ENCODE measurements around the gene C1orf122.

Gene C1orf122

DNA sequence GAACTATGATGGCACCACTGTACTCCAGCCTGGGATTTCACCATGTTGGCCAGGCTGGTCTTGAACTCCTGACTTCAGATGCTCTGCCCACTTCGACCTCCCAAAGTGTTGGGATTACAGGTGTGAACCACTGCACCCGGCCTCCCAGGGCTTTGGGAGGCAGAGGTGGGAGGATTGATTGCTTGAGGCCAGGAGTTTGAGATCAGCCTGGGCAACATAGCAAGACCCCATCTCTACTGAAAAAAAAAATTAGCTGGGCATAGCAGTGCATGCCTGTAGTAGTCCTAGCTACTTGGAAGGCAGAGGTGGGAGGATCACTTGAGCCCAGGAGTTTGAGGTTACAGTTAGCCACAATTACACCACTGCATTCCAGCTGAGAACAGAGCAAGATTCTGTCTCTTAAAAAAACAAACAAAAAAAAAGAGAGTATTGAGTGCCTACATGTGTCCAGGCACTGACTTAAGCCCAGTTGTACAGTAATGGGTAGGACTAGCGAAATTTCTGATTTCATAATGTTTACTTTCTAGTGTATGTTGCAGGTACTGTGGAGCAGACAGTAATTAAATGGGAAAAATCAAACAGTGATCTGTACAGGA is 9.7 kb upstream of the C1orf122 start:
- DNase-seq (ENCODE audit: low spot score): no peak

DNA sequence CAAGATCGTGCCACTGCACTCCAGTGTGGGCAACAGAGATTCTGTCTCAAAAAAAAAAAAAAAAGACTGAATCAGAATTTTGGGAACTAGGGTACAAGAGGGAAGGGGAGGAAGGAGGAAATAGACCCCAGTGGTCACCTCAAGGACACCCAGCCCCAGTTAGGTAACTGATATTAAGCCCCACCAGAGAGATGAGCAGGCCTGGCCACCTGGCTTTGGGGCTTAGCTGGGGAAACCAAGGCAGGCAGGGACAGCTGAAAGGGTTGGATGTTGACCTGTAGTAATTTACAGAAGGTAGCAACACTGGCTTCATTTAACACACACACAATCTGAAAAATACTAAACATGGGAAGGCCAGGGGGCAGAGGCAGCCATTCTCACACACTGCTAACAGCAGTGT is 5.2 kb upstream of the C1orf122 start:
- DNase-seq (ENCODE audit: low spot score): no peak

DNA sequence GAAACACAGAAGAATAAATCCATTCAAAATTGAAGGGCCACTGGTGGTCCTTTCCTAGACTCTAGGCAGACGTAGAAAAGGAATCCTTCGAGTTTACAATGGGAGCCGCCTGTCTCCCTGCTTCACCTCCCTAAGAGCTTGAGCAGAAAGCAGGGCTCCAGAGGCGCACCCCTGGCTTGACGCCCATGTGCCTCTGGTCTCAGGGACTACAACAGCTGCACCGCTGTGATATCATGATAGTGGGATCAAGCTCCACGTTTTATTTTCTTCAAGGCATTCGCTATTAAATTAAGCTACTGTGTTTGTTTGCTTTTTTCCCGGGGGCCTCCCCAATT is 403 bp upstream of the C1orf122 start:
- no peak for DNase-seq (ENCODE audit: low spot score)

DNA sequence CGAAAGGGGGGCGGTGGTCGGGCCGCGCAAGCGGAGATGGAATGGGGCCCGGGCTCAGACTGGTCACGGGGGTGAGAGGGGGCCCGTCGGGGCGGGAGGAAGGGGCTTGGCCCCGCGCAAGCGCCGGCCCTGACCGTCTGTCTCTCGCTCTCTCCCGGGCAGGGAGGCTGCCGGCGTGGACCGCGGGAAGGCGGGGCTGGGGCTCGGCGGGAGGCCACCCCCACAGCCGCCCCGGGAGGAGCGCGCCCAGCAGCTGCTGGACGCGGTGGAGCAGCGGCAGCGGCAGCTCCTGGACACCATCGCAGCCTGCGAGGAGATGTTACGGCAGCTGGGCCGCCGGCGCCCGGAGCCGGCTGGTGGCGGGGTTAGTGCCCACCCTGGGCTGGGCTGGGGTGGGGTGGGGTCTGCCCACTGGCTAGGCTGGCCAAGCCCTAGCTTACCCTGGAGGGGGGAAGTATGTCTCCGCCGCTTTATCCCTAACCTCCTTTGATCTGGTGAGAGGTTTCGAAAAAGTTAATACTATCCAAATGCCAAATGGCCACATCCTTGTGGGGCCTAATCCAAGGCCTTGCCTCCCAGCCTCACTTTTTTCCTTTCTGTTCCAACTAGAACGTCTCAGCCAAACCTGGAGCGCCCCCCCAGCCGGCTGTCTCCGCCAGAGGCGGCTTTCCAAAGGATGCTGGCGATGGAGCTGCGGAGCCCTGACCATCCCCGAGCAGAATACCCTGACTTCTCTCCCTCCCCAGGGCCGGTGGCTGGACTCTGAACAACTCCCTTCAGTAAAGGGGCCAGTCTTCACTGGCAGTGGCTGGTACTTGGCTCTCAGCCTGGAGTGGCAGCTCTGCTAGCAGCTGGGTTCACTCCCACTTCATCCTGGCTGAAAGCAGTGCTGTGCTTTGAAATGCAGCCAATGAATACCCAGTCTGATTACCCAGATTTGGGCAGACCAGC is 1.1 kb downstream of the C1orf122 start:
- peak; percentile 96 for DNase-seq (ENCODE audit: low spot score)

DNA sequence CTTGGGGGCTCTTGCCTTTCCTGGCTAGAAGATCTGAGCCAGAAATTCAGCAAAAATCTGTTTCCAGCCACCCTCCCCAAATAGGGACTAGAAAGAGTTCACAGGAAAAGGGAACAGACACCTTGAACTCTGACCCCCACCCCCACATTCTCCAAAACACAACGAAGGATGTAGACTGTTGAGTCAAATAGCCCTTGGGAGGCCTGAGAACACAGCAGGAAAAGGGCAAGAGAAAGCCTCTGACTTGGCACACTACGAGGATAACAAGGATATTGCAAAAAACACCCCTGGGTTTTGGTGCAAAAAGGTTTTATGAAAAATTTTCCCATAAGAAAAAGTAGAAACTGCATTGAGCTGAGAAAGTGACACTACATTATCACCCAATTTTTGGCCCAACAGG is 2.4 kb downstream of the C1orf122 start:
- DNase-seq (ENCODE audit: low spot score): no peak

DNA sequence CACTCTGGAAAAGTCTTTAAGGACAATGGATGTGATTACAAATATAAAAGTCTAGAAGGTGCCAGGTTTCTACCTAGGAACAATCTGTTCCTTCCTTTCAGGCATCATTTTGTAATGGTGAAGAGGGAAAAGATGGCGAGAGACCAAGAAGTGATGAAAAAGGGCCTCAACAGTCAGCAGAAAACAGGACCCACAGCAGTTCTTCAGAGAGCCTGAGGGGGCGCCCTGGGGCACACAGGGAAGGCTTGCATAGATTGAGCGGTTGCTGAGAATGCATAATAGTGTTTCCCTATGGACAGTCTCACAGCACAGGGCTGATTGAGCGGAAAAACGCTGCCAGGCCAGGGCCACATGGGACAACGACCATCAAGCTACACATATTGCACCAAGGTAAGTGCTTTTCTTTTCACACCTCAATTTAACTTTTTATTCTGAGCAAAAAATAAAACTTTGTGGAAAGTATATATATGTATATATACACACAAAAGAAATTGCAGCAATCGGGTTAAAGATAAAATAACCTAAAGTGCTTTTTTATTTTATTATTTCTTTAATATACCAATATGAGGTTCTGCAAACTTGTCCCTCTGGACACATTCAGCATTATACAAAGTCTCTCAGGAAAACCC is 3.6 kb downstream of the C1orf122 start:
- DNase-seq (ENCODE audit: low spot score): peak; percentile 86

DNA sequence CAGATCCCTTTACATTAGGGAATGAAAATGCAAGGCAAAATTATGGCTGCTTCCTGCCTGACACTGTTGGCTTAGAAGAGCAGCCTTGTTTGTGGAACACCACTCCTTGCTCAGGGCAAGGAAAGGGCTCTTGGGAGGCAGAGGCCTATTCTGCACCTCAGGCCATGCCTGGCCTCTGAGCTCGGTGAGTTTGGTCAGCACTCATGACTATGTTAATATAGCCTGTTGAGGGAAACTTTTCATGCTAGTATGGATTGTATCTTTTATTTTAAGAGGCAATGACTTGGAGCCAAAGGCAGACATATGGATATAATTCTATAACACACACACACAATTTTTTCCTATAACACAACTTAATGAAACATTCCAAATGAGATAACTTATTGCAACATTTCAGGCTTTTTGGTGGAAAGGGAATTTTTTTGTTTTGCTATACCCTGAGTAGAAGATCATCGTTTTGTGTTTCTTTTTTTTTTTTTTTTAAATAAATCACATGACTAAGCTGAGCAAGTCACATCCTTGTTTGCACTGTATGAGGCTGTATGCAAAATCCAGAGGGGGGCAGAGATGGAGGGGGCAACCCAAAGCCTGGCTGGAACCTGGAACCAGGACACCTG is 6.0 kb downstream of the C1orf122 start:
- no peak for DNase-seq (ENCODE audit: low spot score)

DNA sequence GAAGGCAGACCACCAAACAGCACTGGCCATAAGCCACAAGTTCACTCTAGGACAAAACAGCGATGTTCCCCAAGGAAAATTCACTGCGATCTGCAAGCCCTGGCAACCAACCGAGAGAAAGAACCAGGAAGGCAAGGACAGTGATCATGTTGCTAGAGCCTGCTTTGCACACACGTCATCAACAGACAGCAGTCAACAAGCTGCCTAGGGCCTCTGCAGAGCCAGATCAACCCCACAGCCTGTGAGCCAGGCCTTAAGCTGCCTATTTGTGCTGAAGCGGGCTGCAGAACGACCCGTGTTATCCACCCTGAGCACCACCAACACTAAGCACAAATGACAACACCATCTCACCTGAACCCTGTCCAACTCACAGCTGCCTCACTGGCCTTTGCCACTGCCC is 6.7 kb downstream of the C1orf122 start:
- DNase-seq (ENCODE audit: low spot score): peak; percentile 74

DNA sequence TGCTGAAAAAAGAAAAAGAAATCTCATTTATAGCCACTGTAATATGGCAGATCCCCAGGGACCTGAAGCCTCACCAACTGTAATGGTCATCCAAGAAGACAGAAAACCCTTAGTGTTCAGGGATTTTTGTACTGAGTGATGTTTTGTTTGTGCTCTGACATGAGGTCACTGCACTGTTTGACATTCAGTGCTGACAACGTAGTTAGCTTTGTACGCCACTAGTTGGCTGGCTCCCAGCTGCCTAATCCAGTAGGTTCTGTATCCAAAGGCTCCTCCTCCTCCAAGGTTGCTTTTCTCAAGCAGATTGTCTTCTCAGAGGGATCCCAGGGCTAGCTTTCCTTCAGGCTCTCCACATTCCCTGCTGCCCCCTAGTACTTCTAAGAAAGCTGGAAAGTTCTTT is 9.9 kb downstream of the C1orf122 start:
- DNase-seq (ENCODE audit: low spot score): peak; percentile 87

DNA sequence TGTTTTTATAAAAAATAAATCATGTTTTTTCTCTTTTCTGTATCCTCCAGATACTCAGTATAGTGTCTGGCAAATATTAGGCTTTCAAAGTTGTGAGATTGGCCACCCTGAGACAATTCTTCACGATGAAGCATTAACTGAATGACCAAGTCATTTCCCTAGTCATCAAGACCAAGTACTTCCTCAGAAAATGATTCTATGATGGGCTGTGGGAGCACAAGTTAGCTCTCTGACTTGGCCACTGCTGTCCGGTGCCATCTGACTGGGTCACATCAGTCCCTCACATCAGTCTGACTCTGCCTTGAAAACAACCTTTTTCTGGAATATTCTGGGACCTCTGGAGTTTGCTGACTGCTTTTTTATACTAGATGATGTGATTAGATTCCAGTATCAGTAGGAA is 13.9 kb downstream of the C1orf122 start:
- DNase-seq (ENCODE audit: low spot score): no peak

DNA sequence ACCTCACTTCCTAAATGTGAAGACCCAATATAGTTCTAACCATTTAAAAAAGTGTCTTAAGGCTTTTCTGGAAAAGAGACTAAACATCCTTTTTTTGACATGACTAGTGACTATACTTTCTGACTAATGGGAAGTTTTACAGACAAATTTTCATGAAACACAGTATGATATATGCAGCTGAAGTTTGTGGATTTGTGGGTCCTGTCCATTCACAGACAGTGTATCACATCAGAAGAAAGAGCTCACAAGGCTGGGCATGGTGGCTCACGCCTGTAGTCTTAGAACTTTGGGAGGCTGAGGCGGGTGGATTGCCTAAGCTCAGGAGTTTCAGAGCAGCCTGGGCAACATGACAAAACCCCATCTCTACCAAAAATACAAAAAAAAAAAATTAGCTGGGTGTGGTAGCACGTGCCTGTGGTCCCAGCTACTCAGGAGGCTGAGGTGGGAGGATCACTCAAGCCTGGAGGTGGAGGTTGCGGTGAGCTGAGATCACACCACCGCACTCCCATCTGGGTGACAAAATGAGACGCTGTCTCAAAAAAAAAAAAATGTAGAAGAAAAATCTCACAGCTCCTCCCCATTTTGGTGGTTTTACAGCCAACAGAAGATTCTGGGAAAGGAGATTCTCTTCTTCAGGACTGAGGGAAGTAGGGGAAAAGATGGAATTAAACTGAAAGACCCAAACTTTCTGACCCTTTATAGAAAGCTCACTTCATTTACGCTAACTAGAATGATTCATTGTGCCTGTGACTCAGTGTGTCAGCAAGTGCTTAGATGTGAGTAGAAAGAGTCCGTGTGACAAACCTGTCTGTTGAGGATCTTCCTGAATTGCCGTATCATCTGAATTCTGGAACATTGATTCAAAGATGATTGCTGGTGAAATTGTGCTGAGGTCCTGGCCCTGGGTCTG is 15.6 kb downstream of the C1orf122 start:
- DNase-seq (ENCODE audit: low spot score): no peak

DNA sequence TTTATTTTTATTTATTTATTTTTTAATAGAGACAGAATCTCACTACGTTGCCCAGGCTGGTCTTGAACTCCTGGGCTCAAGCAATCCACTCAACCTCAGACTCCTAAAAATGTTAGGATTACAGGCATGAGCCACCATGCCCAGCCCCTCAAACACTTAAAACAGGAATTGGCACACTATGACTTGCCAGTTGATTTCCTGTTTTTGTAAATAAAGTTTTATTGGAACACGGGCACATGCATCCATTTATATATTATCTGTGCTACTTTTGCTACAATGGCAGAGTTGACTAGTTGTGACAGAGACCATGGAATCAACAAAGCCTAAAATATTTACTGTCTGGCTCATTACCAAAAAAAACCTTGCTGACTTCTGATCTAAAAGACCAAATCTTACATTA is 16.4 kb downstream of the C1orf122 start:
- no peak for DNase-seq (ENCODE audit: low spot score)

DNA sequence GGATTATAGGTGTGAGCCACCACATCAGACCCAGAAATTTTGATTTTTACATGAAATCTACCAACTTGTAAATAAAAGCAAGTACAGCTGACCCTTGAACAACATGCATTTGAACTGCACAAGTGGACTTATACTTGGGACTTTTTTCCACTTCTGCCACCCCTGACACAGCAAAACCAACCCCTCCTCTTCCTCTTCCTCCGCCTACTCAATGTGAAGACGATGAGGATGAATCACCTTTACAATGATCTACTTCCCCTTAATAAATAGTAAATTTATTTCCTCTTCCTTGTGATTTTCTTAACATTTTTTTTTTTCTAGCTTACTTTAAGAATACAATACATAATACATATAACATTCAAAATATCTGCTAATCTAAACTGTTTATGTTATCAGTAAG is 17.9 kb downstream of the C1orf122 start:
- no peak for DNase-seq (ENCODE audit: low spot score)

DNA sequence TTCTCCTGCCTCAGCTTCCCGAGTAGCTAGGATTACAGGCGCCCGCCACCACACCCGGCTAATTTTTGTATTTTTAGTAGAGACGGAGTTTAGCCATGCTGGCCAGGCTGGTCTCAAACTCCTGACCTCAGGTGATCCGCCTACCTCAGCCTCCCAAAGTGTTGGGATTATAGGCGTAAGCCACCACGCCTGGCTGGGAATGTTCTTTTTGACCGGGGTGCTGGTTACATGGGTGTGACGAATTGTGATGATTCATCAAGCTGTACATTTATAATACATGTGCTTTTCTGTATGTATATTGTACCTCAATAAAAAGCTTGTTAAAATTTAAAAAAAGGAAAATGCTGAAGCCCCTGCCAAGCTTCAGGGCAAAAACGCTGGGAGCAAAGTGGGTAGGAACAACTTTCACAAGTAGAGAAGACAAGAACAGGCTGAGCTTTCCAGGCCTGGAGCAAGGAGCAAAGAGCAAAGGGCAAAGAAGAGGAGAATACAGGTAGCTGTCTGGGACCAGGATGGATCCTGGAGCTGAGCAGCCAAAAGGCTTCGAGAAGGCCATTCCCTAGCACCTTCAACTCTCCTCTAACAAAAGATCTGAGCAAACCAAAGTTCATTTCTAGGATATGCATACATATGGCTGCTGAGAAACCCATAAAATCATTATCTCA is 21.0 kb downstream of the C1orf122 start:
- DNase-seq (ENCODE audit: low spot score): no peak

DNA sequence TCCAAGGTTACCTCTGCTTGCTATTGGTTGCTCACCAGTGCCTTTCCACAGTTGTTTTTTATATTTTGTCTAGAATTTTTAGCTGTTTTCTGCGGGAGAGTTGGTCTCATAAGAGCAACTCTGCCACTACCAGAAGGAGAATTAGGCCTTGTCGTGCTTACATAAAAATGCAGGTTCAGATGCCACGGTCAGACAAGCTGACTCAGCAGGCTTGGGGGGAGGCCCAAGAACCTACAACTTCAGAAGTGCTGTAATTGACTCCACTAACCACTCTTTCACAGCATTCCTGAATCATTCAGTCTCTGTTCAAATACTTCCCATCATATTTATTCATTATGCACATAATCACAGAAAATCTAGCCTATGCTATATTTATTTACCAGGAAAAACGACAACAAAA is 23.5 kb downstream of the C1orf122 start:
- no peak for DNase-seq (ENCODE audit: low spot score)

DNA sequence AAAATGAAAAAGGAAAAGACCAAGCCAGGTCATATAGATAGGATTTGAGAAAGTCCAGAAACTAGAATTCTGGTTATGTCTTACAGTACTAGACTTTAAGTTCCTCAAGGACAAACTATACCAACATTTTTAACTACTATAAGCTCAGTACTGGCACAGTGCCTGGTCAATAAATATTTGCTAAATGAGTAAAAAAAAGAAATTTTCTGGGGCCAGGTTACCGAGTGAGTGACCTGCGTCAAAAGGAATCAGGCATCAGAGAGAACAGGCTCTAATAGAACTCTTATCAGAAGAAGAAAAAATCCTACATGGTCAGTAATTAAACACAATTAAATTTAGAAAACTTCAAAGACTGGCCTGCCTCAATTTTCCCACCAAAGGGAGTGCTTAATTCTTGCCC is 24.2 kb downstream of the C1orf122 start:
- no peak for DNase-seq (ENCODE audit: low spot score)

DNA sequence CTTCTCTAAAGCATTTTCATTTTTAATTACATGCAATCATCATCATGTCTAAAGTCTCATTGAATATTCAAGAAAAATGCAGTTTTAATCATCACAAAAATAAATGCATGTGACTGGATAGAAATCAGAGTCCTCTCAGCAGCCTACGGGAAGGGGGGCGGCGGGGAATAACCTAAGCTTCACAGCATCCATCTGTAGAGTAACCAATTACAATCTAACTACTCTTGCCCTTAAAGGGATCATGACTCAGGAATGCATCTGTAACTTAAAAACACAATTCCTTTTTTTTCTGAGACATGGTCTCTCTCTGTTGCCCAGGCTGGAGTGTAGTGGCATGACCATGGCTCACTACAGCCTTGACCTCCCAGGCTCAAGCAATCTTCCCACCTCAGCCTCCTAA is 29.2 kb downstream of the C1orf122 start:
- no peak for DNase-seq (ENCODE audit: low spot score)

DNA sequence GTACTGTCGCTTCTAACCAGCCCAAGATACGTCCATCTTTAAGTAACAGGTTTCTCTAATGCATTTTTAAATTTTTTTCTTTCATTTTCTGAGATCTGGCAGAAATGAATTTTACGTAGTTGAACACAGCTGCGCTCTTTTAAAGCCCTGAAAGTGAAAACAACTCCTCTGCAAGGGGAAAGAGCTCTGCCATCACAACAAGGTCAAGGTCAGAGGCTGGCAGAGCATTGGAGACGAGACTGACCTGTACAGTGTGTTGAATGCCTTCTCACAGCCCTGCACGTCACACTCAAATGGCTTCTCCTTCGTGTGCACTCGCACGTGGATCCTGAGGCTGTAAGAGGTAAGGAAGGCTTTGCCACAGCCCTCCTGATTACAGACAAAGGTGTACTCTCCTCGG is 32.1 kb downstream of the C1orf122 start:
- no peak for DNase-seq (ENCODE audit: low spot score)

DNA sequence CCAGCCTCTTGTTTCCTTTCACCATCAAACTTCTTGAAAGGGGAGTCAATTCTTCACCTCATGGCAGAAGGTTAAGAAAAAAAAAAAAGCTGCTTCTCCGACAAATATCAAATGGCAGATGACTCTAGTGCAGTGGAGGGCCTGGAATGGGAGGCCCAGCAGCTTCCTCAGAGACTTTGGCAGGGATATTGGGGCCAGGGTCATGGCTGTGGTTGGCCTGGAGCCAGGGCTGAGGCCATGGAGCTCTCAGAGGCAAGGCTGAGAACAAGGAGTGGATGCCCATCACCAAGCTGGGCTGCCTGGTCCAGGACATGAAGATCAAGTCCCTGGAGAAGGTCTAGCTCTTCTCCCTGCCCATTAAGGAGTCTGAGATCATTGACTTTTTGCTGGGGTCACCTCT is 33.1 kb downstream of the C1orf122 start:
- no peak for DNase-seq (ENCODE audit: low spot score)

DNA sequence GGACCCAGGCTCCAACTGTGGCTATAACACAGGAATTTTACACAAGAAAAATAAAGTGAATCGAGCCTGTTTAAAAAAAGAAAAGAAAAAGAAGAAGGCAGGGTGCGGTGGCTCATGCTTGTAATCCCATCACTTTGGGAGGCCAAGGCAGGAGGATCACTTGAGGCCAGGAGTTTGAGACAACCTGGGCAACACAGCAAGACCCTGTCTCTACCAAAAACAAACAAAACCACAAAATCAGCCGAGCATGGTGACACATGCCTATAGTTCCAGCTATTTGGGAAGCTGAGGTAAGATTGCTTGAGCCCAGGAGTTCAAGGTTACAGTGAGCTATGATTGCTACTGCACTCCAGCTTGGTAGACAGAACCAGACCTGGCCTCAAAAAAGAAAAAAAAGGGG is 34.1 kb downstream of the C1orf122 start:
- no peak for DNase-seq (ENCODE audit: low spot score)

DNA sequence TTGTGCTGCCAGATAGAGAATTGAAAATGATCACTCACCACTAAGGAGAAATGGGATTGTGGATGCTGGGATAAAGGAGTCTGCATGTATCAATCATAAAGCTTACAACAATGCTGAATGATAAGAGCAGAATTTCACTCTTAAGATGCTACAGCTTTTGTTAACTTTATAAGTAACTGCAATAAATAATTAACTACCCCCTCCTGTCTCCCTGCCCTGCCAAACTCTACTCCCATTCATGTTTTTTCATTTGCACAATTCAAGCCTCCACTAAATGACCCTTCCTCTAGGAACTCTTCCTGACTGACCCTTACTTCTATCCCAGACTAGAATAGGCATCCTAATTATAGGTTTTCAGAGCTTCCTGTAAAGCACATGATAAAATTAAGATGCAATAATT is 36.9 kb downstream of the C1orf122 start:
- DNase-seq (ENCODE audit: low spot score): no peak
